GM23248 (cell line): ENCODE results near the gene SCYGR7. TPM values are rescaled to one million over a fixed set of nuclear protein-coding genes. Genes with fewer than 3 reads are reported as not detected.

ENCODE experiments used
- DNase-seq: peaks from one replicate; pipeline ENCODE4 v3.0.0-alpha.2; 2015
- H2AFZ ChIP-seq: fragments of 200-600 bp; sonication (generic); 2 replicates; pipeline ENCODE4 v1.6.1; 2016; ENCODE audit warnings: antibody characterized with exemption
- H3F3A ChIP-seq: fragments of 200-600 bp; sonication (generic); 2 replicates; pipeline ENCODE4 v1.6.1; 2016; ENCODE audit warnings: mild to moderate bottlenecking, antibody characterized with exemption, mixed run types; ENCODE audit not compliant: insufficient read depth
- H3K27ac ChIP-seq: fragments of 200-600 bp; sonication (generic); 2 replicates; pipeline ENCODE4 v1.5.1; 2016; ENCODE audit warnings: mild to moderate bottlenecking
- H3K27me3 ChIP-seq: fragments of 200-600 bp; sonication (generic); replicated peaks from 2 replicates; pipeline ENCODE4 v1.6.1; 2016; ENCODE audit warnings: mild to moderate bottlenecking; ENCODE audit not compliant: insufficient read depth
- H3K36me3 ChIP-seq: fragments of 200-600 bp; sonication (generic); 2 replicates; pipeline ENCODE4 v1.6.1; 2016; ENCODE audit warnings: low read depth, mild to moderate bottlenecking
- H3K4me1 ChIP-seq: fragments of 200-600 bp; sonication (generic); 2 replicates; pipeline ENCODE4 v1.6.1; 2016; ENCODE audit warnings: mild to moderate bottlenecking; ENCODE audit not compliant: insufficient read depth
- H3K4me2 ChIP-seq: fragments of 200-600 bp; sonication (generic); one replicate; pipeline ENCODE4 v1.6.1; 2016; ENCODE audit warnings: mild to moderate bottlenecking; ENCODE audit not compliant: unreplicated experiment
- H3K4me3 ChIP-seq: fragments of 200-600 bp; sonication (generic); 2 replicates; pipeline ENCODE4 v1.5.1; 2016; ENCODE audit warnings: mild to moderate bottlenecking
- H3K79me2 ChIP-seq: fragments of 200-600 bp; sonication (generic); 2 replicates; pipeline ENCODE4 v1.6.1; 2016; ENCODE audit warnings: mild to moderate bottlenecking; ENCODE audit not compliant: insufficient read depth
- H3K9ac ChIP-seq: fragments of 200-600 bp; sonication (generic); 2 replicates; pipeline ENCODE4 v1.6.1; 2016; ENCODE audit warnings: mild to moderate bottlenecking
- H3K9me2 ChIP-seq: fragments of 200-600 bp; sonication (generic); 2 replicates; pipeline ENCODE4 v1.6.1; 2016; ENCODE audit warnings: mixed run types, mild to moderate bottlenecking, moderate library complexity; ENCODE audit not compliant: insufficient read depth
- H3K9me3 ChIP-seq: fragments of 200-600 bp; sonication (generic); one replicate; pipeline ENCODE4 v1.6.1; 2017; ENCODE audit warnings: low read depth
- H4K20me1 ChIP-seq: fragments of 200-600 bp; sonication (generic); 2 replicates; pipeline ENCODE4 v1.6.0; 2016; ENCODE audit not compliant: insufficient read depth
- EZH2 ChIP-seq: fragments of 200-600 bp; sonication (generic); IDR thresholded peaks from 2 replicates; pipeline ENCODE4 v1.6.1; 2018; ENCODE audit warnings: antibody characterized with exemption, mild to moderate bottlenecking; ENCODE audit not compliant: insufficient read depth, poor library complexity, severe bottlenecking
- EZH2phosphoT487 ChIP-seq: fragments of 200-600 bp; sonication (generic); IDR thresholded peaks from 2 replicates; pipeline ENCODE4 v1.6.1; 2018; ENCODE audit warnings: antibody characterized with exemption, moderate library complexity, mild to moderate bottlenecking, low read depth; ENCODE audit not compliant: insufficient read depth
- WGBS, 2 experiments: methylation state at CpG; one replicate each; pipeline ENCODE4 v1.1.6; 2015 to 2017; ENCODE audit warnings: low lambda C conversion rate in 2 of 2, low coverage in 1 of 2; ENCODE audit errors: missing lambda C conversion rate in 2 of 2; 5-methylcytosine and 5-hydroxymethylcytosine counted together
- in situ Hi-C: fragments of 300-500 bp; cut with MboI; formaldehyde crosslinking; loops from 2 replicates; pipeline ENCODE4 v1.15.0; 2020
- polyA plus RNA-seq: library from polyadenylated mRNA; unstranded; fragments of >200 nt; fragmentation: Nextera tagmentation; extraction: Ambion mirVana; gene quantifications from 2 replicates; pipeline ENCODE4 v1.2.1, GENCODE V29; 2016
- small RNA-seq: library from RNA; depleted of rRNA; stranded (forward); fragments of <200 nt; gene quantifications from one replicate; pipeline ENCODE3, GENCODE V24; 2014; ENCODE audit warnings: low read depth, low replicate concordance
- total RNA-seq: library from RNA; depleted of rRNA; stranded (reverse); fragments of >200 nt; shearing (Covaris generic); gene quantifications from 2 replicates; pipeline ENCODE4 v1.2.3, GENCODE V29; 2014; rRNA removed

The SCYGR7 gene
- total and polyA plus RNA-seq, 2 experiments from 2014 or later = not detected

DNA sequence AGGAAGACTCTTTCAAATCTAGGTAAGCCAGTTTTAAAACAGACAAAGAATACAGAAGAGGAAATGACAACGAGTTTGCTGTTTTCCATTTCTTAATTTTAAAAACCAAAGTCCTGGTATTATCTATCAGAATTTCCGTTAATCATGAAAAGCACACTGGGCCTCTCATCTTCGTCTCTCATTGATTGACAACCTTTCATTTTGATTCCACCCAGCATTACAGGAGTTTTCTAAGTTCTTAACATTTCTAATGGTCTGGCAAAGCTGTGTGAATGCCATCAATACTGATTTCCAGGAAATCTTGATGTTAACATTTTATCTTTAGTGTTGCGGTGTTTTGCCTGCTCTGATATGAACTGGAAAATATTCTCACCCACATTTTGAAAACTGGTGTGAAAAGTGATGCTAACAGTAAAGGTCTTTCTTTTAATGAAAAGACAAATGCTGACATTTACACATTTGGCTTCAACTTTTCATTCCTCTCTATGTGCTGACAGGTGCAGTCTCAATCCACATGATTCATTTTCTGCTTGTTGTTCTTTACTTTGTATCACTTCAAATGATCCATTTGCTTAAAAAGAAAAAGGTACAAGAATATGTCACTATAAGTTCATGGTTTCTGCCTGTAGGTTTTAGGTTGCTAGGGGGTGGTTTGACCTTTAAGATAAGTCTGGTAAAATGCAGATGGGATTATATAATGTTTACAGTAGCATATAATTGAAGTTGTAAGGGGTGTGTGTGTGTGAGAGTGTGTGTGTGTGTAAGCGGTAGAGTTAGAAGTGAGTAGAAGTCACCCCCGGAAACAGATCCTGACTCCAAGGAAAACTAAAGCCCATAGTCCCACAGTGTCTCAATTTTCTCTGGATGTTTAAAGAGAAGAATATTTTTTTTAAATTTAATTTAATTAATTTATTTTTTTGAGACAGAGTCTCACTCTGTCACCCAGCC, 47.0 kb downstream of the SCYGR7 start:
- Histone ChIP-seq H3F3A (no peaks in the 10 kb centered on the region), H3K9me2 (no peaks in the 10 kb centered on the region)

More for the DNA sequence above, 47.0 kb downstream of the SCYGR7 start:
- no peak for DNase-seq
- Histone ChIP-seq H3K27ac (no peak overlapping the region), H4K20me1 (no peaks in the 10 kb centered on the region), H3K9me3 (no peaks in the 10 kb centered on the region), H3K36me3 (no peaks in the 10 kb centered on the region), H3K27me3 (no peaks in the 10 kb centered on the region), H3K4me3 (no peak overlapping the region), H3K4me2 (no peak overlapping the region), H3K9ac (no peak overlapping the region), H2AFZ (no peak overlapping the region), H3K4me1 (no peaks in the 10 kb centered on the region), H3K79me2 (no peaks in the 10 kb centered on the region)
- TF ChIP-seq EZH2 = no peak
- TF ChIP-seq EZH2phosphoT487 = no peak
- 90 to 96% methylated on average over 6 of the region's 6 CpGs for WGBS, 2 experiments
- in situ Hi-C loops = loop anchor here (25.0 kb wide), 1 partner anchor 638 kb away; no protein-coding TSS in a partner anchor

Small RNA genes within 50 kb of the gene (small RNA-seq; reads per million reads assigned to genes)
- gene RNA5SP121 = not detected
- not detected for gene SNRPGP8

Other genes starting within 250 kb of the SCYGR7 start
- gene SCYGR2, start 129.4 kb upstream of the SCYGR7 start, total RNA-seq = not detected in 2 replicates
- not detected in 2 replicates for gene SCYGR2, start 129.4 kb upstream of the SCYGR7 start, polyA plus RNA-seq
- not detected in 2 replicates for gene SCYGR3, start 113.5 kb upstream of the SCYGR7 start, total RNA-seq
- gene SCYGR3, start 113.5 kb upstream of the SCYGR7 start, polyA plus RNA-seq = not detected in 2 replicates
- gene SCYGR4, start 110.8 kb upstream of the SCYGR7 start, total RNA-seq = not detected in 2 replicates
- not detected in 2 replicates for gene SCYGR4, start 110.8 kb upstream of the SCYGR7 start, polyA plus RNA-seq
- not detected in 2 replicates for gene SCYGR5, start 61.5 kb upstream of the SCYGR7 start, total RNA-seq
- not detected in 2 replicates for gene SCYGR5, start 61.5 kb upstream of the SCYGR7 start, polyA plus RNA-seq
- 0.65 and 0.89 TPM in 2 replicates for gene SLC19A3, start 10.3 kb upstream of the SCYGR7 start, total RNA-seq
- 0.10 and 0.71 TPM in 2 replicates for gene SLC19A3, start 10.3 kb upstream of the SCYGR7 start, polyA plus RNA-seq
- gene SCYGR6, start 3.6 kb upstream of the SCYGR7 start, total RNA-seq = not detected in 2 replicates
- gene SCYGR6, start 3.6 kb upstream of the SCYGR7 start, polyA plus RNA-seq = not detected in 2 replicates
- not detected in 2 replicates for gene SCYGR8, start 17.6 kb downstream of the SCYGR7 start, total RNA-seq
- gene SCYGR8, start 17.6 kb downstream of the SCYGR7 start, polyA plus RNA-seq = not detected in 2 replicates
- gene CCL20, start 85.5 kb downstream of the SCYGR7 start, total RNA-seq = not detected in 2 replicates
- gene CCL20, start 85.5 kb downstream of the SCYGR7 start, polyA plus RNA-seq = not detected in 2 replicates
- under 0.01 and 2.1 TPM in 2 replicates for gene DAW1, start 143.3 kb downstream of the SCYGR7 start, total RNA-seq
- gene DAW1, start 143.3 kb downstream of the SCYGR7 start, polyA plus RNA-seq = 0.81 and 1.1 TPM in 2 replicates